ENCODE data around the gene AFAP1L1. TPM values are rescaled to one million over a fixed set of nuclear protein-coding genes. Genes with fewer than 3 reads are reported as not detected.

Gene AFAP1L1
- total and polyA plus RNA-seq, 2 of the 13 experiments (the other 11 are each of a cell fraction or from before 2014, with no cell fraction given) = 0.38 to 1.0 TPM

DNA sequence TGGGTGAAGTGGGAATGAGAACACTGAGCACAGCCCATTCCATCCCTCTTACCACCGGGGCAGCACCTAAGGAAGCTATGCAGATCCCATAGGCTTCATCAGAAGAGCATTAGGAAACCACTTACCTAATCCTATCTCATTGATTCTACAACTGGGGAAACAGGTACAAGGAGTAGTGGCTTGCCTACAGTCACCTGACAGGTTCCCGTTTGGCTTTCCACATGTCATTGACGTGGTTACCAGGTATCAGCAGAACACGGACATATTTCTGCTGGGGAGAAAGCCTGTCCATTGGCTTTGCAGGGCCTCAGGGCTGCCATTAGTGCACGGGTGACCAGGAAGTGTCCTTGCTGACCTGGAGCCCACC, 11.3 kb downstream of the AFAP1L1 start:
- no peaks in the 10 kb centered on the region for H3K9me3 ChIP-seq (ENCODE audit: low read length)
- CTCF ChIA-PET (ENCODE audit: low intra/inter-chr PET ratio, low total read pairs) = no interaction called here
- H3K4me1 ChIP-seq (ENCODE audit: insufficient read depth, low read length) = no peaks in the 10 kb centered on the region
- intact Hi-C loops (cut with micrococcal nuclease; ENCODE audit: unreplicated experiment) = no loop called here
- H3K79me2 ChIP-seq (ENCODE audit: insufficient read depth, low read length) = no peaks in the 10 kb centered on the region
- H3K4me3 ChIP-seq (replicated peaks in 1 of 3; ENCODE audit: insufficient read depth in 1 of 3, low read depth in 2 of 3, low read length in 3 of 3) = no peak overlapping the region
- FAIRE-seq (no peak), DNase-seq (ENCODE audit: low spot score) (no peak), ATAC-seq (no peak)
- no peak overlapping the region for H3K4me2 ChIP-seq (ENCODE audit: low read depth, low read length)
- BruUV-seq (replicated peaks) = no TSS peak
- no peak overlapping the region for H3K27ac ChIP-seq (ENCODE audit: extremely low read length, insufficient read depth, low read length)
- TF ChIP-seq ZNF850 (CRISPR knock-in tag; conservative IDR thresholded peaks at IDR 0.05) (no peak), TSC22D2 (CRISPR knock-in tag; IDR thresholded peaks at IDR 0.05; ENCODE audit: borderline replicate concordance) (no peak), KLF6 (CRISPR knock-in tag; IDR thresholded peaks at IDR 0.05) (no peak), AKAP8 (CRISPR knock-in tag; IDR thresholded peaks at IDR 0.05) (no peak), BRCA1 (CRISPR knock-in tag; IDR thresholded peaks at IDR 0.05) (no peak), SOX5 (CRISPR knock-in tag; IDR thresholded peaks at IDR 0.05; ENCODE audit: borderline replicate concordance) (no peak), TAF15 (IDR thresholded peaks at IDR 0.05; ENCODE audit: low read depth, low read length, poor library complexity, severe bottlenecking) (no peak), ELF3 (CRISPR knock-in tag; IDR thresholded peaks at IDR 0.05) (no peak), POLR2AphosphoS5 (IDR thresholded peaks at IDR 0.05; ENCODE audit: low read depth, low read length) (no peak), KDM2A (CRISPR knock-in tag; IDR thresholded peaks at IDR 0.05; ENCODE audit: borderline replicate concordance, low read depth) (no peak), JARID2 (CRISPR knock-in tag; IDR thresholded peaks at IDR 0.05; ENCODE audit: insufficient replicate concordance) (no peak), CBX2 (IDR thresholded peaks at IDR 0.05; ENCODE audit: low read depth, low read length) (no peak), CBX2 (CRISPR knock-in tag; IDR thresholded peaks at IDR 0.05; ENCODE audit: low read depth) (no peak), ZNF446 (CRISPR knock-in tag; IDR thresholded peaks at IDR 0.05) (no peak), SNRNP70 (IDR thresholded peaks at IDR 0.05; ENCODE audit: low read depth, low read length) (no peak), SIX4 (CRISPR knock-in tag; IDR thresholded peaks at IDR 0.05) (no peak)
- TF ChIP-seq, protein P1, sequence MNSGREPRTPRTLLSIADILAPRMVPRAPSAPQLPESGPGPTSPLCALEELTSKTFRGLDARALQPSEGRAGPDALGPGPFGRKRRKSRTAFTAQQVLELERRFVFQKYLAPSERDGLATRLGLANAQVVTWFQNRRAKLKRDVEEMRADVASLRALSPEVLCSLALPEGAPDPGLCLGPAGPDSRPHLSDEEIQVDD (CRISPR knock-in tag; IDR thresholded peaks at IDR 0.05; ENCODE audit: borderline replicate concordance) = no peak
- TF ChIP-seq, protein P2, sequence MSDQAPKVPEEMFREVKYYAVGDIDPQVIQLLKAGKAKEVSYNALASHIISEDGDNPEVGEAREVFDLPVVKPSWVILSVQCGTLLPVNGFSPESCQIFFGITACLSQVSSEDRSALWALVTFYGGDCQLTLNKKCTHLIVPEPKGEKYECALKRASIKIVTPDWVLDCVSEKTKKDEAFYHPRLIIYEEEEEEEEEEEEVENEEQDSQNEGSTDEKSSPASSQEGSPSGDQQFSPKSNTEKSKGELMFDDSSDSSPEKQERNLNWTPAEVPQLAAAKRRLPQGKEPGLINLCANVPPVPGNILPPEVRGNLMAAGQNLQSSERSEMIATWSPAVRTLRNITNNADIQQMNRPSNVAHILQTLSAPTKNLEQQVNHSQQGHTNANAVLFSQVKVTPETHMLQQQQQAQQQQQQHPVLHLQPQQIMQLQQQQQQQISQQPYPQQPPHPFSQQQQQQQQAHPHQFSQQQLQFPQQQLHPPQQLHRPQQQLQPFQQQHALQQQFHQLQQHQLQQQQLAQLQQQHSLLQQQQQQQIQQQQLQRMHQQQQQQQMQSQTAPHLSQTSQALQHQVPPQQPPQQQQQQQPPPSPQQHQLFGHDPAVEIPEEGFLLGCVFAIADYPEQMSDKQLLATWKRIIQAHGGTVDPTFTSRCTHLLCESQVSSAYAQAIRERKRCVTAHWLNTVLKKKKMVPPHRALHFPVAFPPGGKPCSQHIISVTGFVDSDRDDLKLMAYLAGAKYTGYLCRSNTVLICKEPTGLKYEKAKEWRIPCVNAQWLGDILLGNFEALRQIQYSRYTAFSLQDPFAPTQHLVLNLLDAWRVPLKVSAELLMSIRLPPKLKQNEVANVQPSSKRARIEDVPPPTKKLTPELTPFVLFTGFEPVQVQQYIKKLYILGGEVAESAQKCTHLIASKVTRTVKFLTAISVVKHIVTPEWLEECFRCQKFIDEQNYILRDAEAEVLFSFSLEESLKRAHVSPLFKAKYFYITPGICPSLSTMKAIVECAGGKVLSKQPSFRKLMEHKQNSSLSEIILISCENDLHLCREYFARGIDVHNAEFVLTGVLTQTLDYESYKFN (CRISPR knock-in tag; conservative IDR thresholded peaks at IDR 0.05) = no peak
- TF ChIP-seq, protein P3, sequence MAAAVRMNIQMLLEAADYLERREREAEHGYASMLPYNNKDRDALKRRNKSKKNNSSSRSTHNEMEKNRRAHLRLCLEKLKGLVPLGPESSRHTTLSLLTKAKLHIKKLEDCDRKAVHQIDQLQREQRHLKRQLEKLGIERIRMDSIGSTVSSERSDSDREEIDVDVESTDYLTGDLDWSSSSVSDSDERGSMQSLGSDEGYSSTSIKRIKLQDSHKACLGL (CRISPR knock-in tag; IDR thresholded peaks at IDR 0.05) = no peak
- TF ChIP-seq, protein P4, sequence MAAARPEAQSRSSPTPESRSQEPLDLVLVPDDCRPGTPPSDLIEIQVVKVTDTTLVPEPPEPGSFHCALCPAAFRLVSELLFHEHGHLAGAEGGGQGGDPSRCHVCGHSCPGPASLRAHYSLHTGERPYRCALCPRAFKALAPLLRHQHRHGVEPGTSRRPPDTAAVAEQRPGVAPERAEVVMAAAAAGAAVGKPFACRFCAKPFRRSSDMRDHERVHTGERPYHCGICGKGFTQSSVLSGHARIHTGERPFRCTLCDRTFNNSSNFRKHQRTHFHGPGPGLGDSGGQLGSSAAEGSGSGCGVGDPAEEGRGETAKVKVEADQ (CRISPR knock-in tag; IDR thresholded peaks at IDR 0.05; ENCODE audit: borderline replicate concordance) = no peak
- no peaks in the 10 kb centered on the region for H3K36me3 ChIP-seq (replicated peaks in 1 of 2; ENCODE audit: control insufficient read depth in 1 of 2, insufficient read depth in 2 of 2, low read length in 2 of 2)
- in situ Hi-C loops (cut with HindIII; ENCODE audit: extremely low pct_ligation_motif_present, low pct_unique_long_range_greater_than_20kb) = no loop called here
- H2AFZ ChIP-seq (ENCODE audit: low read length) = no peak overlapping the region
- POLR2A ChIA-PET = no interaction called here
- H3K9ac ChIP-seq (ENCODE audit: insufficient read depth, low read depth, low read length) = no peak overlapping the region
- no peaks in the 10 kb centered on the region for H3K27me3 ChIP-seq (ENCODE audit: control insufficient read depth in 1 of 2, insufficient read depth in 2 of 2, low read length in 2 of 2)
- H4K20me1 ChIP-seq (ENCODE audit: insufficient read depth, low read length) = no peaks in the 10 kb centered on the region
- WGBS (ENCODE audit: low lambda C conversion rate) = 67% methylated on average over 5 of the region's 5 CpGs

Measured in HepG2 (cell line).